GM19193 (cell line): ENCODE measurements around the gene TEKT4.

Experiments used
- POLR2A ChIP-seq: IDR thresholded peaks from 4 replicates; pipeline ENCODE4 v1.6.1; 2011; ENCODE audit not compliant: insufficient read depth, insufficient read length; ENCODE audit errors: extremely low read depth

The TEKT4 gene, protein sequence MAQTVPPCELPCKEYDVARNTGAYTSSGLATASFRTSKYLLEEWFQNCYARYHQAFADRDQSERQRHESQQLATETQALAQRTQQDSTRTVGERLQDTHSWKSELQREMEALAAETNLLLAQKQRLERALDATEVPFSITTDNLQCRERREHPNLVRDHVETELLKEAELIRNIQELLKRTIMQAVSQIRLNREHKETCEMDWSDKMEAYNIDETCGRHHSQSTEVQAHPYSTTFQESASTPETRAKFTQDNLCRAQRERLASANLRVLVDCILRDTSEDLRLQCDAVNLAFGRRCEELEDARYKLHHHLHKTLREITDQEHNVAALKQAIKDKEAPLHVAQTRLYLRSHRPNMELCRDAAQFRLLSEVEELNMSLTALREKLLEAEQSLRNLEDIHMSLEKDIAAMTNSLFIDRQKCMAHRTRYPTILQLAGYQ

DNA sequence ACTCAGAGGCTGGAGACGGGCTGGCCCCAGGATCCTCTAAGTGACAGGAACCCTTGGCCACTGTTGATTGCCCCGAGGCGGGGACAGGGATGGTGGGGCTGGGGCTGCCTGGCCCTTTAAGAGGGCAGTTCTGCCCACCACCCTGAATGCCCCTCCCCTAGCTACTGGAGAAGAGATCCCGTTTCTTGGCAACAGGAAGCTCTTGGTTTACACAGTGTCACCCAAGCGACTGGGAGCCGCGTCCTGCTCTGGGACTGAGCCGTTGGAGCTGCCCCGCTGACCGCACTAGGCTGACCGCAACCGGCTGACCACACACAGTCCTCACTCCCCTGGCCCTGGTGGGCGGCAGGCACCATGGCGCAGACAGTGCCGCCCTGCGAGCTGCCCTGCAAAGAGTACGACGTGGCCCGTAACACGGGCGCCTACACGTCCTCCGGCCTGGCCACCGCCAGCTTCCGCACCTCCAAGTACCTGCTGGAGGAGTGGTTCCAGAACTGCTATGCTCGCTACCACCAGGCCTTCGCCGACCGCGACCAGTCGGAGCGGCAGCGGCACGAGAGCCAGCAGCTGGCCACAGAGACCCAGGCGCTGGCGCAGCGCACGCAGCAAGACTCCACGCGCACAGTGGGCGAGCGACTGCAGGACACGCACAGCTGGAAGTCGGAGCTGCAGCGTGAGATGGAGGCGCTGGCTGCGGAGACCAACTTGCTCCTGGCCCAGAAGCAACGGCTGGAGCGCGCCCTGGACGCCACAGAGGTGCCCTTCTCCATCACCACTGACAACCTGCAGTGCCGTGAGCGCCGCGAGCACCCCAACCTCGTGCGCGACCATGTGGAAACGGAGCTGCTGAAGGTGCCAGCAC is at the start of gene TEKT4:
Gene TEKT4 (plus strand): TSS at position 205 of the 862 bp plus-strand sequence. CDS start 150 bp downstream, at position 355.
- no peak for TF ChIP-seq POLR2A

DNA sequence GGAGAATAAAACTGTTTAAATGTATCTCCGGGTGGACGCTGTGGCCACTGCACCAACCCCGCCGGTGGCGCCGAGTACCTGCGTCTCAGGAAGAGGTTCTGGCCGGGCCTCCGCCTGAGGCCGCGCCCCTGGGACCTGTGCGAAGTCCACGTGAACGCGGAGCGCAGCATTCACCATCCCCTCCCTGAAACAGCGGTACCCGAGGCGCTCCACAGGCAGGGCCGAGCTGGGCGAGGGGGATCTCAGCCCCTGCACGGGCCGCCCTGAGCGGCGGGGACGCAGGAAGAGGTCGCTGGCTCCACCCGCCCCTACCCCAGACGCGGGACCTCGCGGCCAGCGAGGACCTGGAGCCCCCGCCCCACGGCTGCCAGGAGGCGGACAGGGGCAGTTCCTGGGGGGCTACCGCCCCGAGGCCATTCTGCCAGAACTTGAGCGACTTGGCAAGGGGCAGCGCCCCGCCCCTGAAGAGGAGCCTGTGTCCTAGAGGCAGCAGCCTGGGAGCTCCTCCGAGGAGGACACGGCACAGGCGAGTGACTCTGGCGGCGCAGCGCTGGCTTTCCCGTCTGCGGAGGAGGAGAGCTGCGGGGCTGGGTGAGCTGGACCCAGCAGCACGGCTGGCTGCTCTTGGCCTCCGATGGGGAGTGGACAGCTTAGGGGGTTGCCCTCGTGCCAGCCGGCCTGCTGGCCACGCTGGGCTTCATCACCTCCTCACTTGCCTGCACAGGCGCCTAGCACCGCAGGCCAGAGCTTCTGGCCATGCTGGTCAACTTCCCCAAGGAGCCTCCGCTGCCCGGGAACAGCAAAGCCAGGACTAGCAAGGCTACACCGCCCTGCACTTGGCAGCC is 9.7 kb upstream of the TEKT4 start:
- no peak for TF ChIP-seq POLR2A

DNA sequence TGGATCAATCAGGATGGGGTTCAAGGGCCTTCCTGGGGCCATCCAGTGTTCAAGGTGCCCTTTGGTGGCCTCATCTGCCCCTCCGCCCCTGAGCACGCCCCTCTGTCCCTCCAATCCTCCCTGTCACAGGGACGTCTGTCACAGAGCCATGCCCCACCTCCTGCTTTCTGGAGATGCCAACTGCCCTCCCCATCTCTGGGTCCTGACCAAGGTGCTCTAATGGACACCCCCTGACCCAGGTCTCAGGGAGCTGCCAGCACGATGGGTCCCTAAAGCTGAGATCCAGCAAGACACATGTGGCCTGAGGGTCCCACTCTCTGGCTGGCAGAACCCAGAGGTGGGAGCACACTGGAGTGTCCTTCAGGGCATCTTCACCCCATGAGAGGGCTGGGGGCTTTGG is 2.1 kb upstream of the TEKT4 start:
- TF ChIP-seq POLR2A: no peak

DNA sequence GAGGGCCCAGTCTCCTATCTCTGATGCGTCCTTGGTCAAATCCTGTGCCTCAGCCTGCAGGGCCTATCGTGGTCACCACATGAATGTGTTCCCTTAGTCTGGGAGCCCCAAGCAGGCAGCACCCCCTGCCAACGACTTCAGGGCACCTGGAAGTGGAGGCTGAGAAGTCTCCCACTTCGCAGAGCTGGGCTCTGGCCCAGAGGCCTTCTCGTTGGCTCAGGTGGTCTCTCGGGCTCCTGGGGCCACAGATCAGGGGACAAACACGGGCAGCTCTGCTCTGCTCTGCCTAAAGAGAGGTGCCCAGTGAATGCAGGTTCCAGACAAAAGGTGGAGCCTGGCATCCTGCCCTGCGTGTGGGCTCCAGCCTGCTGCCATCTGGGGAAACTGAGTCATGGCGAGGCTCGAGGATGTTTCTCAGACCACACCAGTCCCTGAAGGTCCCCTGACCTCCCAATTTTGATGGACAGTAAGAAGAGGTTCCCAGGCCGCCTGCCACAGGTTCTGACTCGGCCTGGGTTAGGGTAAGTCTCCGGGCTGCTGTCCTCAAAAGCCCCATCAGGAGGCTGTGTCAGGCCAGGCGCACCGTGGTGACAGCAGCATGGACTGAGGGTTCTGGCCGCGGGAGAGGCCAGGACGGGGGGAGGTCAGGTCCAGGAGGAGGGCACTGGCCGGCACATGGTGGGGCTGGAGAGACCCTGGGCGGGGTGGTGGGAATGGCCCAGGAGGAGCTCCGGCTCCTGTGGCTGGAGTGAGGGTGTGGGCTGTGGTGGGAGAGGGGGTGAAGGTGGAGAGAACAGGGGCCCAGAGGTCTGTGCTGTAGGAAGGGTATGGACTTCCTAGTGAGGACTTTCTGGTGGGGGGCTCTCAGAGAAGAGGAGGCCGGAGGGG is 1.4 kb upstream of the TEKT4 start:
- TF ChIP-seq POLR2A: no peak

DNA sequence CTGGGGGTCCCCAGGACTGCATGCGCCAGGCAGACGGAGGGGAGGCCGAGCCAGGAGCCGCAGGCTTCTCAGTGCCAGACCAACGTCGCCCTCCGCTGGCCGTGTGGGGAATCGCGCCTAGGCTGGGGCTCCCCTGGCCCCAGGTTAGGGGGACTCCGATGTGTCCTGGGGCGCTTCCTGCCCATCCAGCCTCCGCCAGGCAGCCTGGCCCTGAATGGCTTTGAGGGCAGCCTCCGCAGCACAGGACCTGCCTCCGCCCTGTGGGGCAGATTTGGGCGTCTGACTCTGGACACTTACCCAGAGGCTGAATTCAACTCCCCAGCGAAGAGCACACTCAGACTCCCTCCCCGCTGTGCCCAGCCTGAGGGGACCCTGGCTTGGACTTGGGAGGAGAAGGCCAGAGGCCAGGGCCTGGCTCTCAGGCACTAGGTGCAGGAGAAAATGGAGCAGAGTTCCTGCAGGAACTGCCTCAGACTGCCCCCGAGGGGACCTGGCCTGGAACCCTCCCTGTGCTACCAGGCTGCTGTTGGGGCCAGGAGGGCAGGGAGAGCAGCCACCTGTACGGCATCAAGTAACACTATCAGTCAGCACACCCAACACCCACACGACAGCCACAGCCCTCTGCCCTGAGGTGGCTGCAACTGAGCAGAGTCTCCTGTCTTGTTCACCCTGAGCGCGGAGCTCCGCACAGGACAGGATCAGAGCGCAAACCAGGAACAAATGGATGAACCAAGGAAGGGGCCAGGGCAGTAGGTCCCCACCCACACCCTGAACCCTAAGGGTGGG is 597 bp upstream of the TEKT4 start:
- no peak for TF ChIP-seq POLR2A

DNA sequence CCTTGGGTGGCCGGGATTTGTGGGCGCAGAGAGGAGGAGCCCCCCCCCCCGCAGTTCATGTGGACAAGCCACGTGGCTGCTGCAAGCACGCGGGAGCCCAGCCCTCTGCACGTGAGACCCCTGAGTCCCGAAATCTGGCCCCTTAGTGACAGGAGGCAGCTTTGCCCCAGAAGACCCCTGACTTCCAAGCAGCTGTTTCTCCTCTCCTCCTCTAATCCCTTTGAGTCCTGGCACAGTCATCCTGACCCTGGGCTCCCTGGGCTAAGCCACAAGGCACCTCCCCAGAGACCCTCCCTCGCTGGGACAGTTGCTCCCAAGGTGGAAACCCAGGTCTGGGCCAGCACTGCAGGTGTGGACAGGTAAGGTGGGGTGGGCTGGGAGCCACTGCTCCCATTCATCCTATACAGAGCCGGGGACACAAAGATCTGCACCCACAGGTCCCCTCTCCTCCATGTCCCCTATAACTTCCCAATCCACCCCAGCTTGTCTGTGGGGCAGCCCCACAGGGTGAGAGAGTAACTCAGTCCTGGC is 923 bp downstream of the TEKT4 start:
- TF ChIP-seq POLR2A: no peak

DNA sequence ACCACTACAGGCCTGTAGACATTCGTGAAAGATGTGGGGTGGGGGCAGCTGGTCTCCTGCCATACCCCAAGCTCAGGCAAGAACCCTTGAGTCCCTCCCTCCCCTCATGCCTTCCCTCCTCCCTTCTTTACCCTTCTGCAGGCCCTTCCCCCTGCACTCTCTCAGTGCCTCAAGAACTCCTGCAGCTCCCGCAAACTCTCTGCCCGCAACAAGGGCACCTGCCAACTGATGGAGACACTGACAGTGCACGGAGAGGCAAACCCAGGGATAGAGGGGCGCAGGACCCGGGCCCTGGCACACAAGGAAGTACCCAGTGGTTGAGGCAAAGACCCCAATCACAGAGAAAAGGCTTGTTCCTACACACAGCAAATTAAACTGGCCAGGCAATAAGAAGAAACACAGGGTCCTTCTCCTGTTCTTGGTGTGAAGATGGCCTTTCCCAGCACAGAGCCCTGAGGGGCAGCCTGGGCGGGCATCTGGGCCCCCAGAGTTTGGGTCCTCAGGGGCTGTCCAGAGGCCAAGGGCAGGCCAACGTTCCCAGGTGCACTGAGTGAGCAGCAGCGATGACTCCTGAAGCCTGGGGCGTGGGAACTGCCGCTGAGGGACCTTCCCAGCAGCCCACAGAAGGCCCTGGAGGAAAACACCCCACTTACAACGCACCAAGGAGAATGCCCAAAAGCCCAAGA is 1.6 kb downstream of the TEKT4 start:
- no peak for TF ChIP-seq POLR2A

DNA sequence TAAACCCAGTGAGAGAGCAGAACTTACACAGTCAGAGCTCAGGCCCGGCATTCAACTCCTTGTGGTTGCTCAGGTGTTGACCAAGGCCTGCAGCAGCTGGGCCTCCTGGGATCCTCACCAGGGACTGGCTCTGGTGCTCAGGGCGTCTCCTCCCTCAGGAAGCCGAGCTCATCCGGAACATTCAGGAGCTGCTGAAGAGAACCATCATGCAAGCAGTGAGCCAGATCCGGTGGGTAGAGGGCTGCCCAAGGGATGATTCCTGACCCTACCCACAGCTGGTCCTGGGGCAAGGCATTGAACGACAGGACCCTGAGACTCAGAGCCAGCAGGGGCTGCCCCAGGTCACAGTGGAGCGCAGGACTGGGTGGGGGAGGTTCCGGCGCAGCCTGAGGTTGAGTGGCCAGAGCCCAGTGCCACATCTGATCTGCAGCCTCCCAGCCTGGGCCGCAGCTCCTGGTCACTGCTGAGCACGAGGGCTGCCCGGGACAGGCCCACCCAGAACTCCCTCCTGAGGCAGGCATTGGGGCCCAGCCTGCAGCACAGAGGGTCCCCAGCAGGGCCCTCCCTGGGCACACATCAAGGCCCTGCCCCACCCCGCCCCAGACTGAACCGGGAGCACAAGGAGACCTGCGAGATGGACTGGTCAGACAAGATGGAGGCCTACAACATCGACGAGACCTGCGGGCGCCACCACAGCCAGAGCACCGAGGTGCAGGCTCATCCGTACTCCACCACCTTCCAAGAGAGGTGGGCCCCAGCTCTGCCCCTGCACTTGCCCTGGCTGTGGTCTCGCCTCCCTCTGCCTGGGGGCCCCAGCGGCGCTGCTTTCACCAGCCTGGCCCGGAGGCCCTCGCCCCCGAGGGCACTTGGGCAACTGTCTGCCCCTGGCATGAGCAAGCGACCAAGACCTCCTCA is 2.4 kb downstream of the TEKT4 start:
- no peak for TF ChIP-seq POLR2A

DNA sequence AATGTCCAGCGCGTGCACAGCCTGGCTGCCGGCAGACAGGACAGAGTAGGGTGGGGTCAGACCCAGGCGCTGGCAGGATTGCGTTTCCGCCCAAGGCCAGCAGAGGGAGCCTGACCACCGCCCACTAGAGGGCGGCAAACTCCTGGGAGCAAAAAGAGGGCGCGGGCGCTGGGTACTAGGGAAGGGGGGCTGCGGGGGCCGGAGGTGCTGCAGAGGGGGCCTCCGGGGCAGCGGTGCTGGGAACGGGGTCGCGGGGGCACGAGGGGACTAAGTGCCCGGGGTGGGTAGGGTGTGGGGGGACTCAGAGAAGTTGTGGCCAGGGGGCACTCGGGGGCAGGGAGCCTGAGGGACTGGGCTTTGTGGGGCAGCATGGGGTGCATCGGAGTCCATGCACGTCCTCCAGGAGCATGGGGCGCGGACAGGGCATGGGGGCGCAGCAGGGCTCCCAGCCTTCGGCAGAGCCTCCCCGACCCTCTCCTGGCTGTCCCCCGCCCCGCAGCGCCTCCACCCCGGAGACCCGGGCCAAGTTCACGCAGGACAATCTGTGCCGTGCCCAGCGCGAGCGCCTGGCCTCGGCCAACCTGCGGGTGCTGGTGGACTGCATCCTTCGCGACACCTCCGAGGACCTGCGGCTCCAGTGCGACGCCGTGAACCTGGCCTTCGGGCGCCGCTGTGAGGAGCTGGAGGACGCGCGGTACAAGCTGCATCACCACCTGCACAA is 3.2 kb downstream of the TEKT4 start:
- TF ChIP-seq POLR2A: no peak

DNA sequence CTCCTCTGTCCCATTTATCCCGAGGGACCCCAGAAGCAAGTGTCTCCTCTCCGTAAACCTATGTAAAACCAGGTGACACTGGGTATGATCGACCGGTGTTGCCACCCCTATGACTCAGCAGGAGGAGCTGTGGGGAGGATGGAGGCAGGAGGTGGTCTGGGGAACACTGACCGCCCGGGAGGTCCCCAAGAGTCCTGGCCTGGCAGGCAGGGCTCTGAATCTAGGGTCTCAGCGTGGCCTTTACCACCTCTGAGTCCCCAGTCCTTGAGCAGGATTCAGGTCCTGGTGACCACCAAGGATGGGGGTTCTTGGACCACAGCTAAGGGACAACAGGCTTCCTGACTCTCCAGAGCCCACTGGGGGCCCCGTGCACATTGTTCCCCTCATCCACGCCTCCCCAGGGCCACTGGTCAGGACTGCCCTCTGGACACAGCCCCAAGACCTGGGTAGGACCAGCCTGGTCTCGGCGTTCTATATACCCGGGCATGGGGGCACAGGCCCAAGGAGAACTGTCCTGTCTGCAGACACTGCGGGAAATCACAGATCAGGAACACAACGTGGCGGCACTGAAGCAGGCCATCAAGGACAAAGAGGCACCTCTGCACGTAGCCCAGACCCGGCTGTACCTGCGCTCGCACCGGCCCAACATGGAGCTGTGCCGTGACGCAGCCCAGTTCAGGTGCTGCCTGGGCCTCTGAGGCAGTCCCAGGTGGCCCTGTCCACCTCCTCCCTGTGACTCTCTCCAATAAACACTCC is 4.0 kb downstream of the TEKT4 start:
- TF ChIP-seq POLR2A: no peak
